Measurements from ENCODE around the gene TNS3. TPM values are rescaled to one million over a fixed set of nuclear protein-coding genes. Genes with fewer than 3 reads are reported as not detected.
A peak's percentile ranks its signal among the peaks of the same experiment; 100 is the strongest.

Gene TNS3
- total and polyA plus RNA-seq, 2 of the 13 experiments (the other 11 are each of a cell fraction or from before 2014, with no cell fraction given): 52.9 to 55.7 TPM

- TF ChIP-seq ATF5 (CRISPR knock-in tag; IDR thresholded peaks at IDR 0.05; ENCODE audit: low read depth) (no peak), AGO2 (optimal IDR thresholded peaks at IDR 0.05; ENCODE audit: low read depth, low read length) (peak; percentile 48), GTF2F1 (IDR thresholded peaks at IDR 0.05; ENCODE audit: low read length) (no peak), KAT2B (IDR thresholded peaks at IDR 0.05; ENCODE audit: borderline replicate concordance, low read depth, low read length) (no peak), SMARCE1 (IDR thresholded peaks at IDR 0.05; ENCODE audit: borderline replicate concordance) (no peak), NKX3-1 (CRISPR knock-in tag; IDR thresholded peaks at IDR 0.05) (no peak), TRIM24 (CRISPR knock-in tag; IDR thresholded peaks at IDR 0.05) (no peak), NFRKB (IDR thresholded peaks at IDR 0.05) (no peak), CHD4 (IDR thresholded peaks at IDR 0.05; ENCODE audit: borderline replicate concordance, low read length) (no peak; the same call in 1 of the 2 replicates), MXD3 (CRISPR knock-in tag; IDR thresholded peaks at IDR 0.05) (no peak), KLF6 (CRISPR knock-in tag; IDR thresholded peaks at IDR 0.05) (no peak), KDM2A (CRISPR knock-in tag; IDR thresholded peaks at IDR 0.05; ENCODE audit: borderline replicate concordance, low read depth) (no peak), FOXK2 (IDR thresholded peaks at IDR 0.05) (no peak), SMAD3 (CRISPR knock-in tag; IDR thresholded peaks at IDR 0.05) (no peak), SOX13 (IDR thresholded peaks at IDR 0.05) (no peak), SOX13 (CRISPR knock-in tag; conservative IDR thresholded peaks at IDR 0.05 in 1 of 2, IDR thresholded peaks at IDR 0.05 in 1 of 2) (no peak), XRCC5 (optimal IDR thresholded peaks at IDR 0.05; ENCODE audit: low read length) (no peak), ERF (CRISPR knock-in tag; IDR thresholded peaks at IDR 0.05) (no peak), ONECUT2 (CRISPR knock-in tag; IDR thresholded peaks at IDR 0.05) (no peak), FOXK1 (CRISPR knock-in tag; IDR thresholded peaks at IDR 0.05; ENCODE audit: borderline replicate concordance, low read depth) (no peak), ZMYM2 (CRISPR knock-in tag; IDR thresholded peaks at IDR 0.05) (no peak), ELK4 (CRISPR knock-in tag; IDR thresholded peaks at IDR 0.05; ENCODE audit: borderline replicate concordance) (no peak), FOSL1 (CRISPR knock-in tag; IDR thresholded peaks at IDR 0.05; ENCODE audit: borderline replicate concordance) (no peak), TGIF2 (CRISPR knock-in tag; IDR thresholded peaks at IDR 0.05) (peak; percentile 8; the same call in 1 of the 2 replicates), ZFP36L1 (CRISPR knock-in tag; IDR thresholded peaks at IDR 0.05) (no peak), FOXO1 (CRISPR knock-in tag; IDR thresholded peaks at IDR 0.05) (no peak), FOSL2 (CRISPR knock-in tag; IDR thresholded peaks at IDR 0.05) (no peak), SETDB1 (CRISPR knock-in tag; IDR thresholded peaks at IDR 0.05; ENCODE audit: borderline replicate concordance) (no peak), ZNF660 (CRISPR knock-in tag; IDR thresholded peaks at IDR 0.05; ENCODE audit: borderline replicate concordance, low read depth) (no peak)
- TF ChIP-seq, protein P1, sequence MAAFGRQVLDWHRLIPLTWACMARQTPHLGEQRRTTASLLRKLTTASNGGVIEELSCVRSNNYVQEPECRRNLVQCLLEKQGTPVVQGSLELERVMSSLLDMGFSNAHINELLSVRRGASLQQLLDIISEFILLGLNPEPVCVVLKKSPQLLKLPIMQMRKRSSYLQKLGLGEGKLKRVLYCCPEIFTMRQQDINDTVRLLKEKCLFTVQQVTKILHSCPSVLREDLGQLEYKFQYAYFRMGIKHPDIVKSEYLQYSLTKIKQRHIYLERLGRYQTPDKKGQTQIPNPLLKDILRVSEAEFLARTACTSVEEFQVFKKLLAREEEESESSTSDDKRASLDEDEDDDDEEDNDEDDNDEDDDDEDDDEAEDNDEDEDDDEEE (CRISPR knock-in tag; IDR thresholded peaks at IDR 0.05): no peak
These were observed 110.6 kb downstream of the TNS3 start (continued) for GRCh38 chr7:47471358-47471703.

Measured in HepG2 (cell line).